Measurements from ENCODE around the gene TTC3.

The TTC3 gene

GRCh38 chr21:37245151-37245550, 172.1 kb downstream of the TTC3 start:
- TF ChIP-seq CTCF (IDR thresholded peaks at IDR 0.05; ENCODE audit: insufficient read depth, low read depth, low read length, missing control alignments) = no peak
- no peak for DNase-seq (ENCODE audit: low read depth)
- H3K4me3 ChIP-seq (ENCODE audit: low read depth, low read length) = no peak overlapping the region

DNA sequence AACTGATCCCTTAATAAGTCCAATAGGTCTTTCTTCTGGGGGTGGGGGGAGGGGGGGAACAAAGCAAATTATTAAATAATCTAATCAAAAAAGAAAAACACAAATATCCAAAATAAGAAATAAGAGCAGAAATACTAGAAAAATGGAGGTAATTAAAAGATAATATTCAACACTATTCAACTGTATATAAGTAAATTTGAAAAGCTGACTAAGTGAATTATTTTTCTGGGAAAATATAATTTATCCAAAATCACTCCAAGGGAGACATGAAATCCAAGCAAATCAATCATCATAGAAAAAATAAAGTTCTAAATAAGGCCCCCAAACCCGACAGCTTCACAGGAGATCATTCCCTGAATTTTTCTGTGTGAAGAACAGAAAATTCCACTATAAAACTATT, 175.2 kb downstream of the TTC3 start:
- DNase-seq (ENCODE audit: low read depth) = no peak
- no peak overlapping the region for H3K4me3 ChIP-seq (ENCODE audit: low read depth, low read length)
- TF ChIP-seq CTCF (IDR thresholded peaks at IDR 0.05; ENCODE audit: insufficient read depth, low read depth, low read length, missing control alignments) = no peak

DNA sequence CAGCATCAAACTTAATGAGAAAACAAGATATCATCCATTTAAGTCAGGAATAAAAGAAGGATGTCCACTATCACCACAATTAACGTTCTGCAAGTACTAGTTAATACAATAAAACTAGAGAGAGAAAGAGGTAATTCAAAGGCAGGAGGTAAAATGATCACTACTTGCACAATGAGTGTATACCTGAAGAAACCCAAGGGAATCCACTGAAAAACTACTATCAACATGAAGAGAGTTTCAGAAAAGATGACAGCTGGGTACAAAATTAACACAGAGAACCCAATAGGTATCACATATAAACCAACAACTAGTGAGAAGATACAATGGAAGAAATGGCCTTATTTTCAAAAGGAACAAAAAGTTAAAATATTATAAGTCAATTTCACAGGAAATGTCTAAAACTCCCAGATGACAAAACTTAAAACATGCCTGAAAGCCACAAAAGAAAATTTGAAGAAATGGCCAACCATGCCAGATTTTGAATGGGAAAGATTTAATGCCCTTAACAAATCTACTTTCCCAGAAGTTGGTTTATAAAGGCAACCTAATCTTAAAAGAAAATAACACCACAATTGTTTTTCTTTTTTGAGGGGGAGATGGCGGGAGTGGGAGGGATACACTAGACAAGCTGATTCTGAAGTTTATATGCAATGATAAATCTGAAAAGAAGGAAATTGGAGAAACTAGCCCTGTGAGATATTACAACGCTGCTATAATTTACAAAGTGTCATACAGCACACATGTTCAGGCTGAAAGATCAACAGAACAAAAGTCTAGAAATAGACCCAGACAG, 176.3 kb downstream of the TTC3 start:
- no peak for TF ChIP-seq CTCF (IDR thresholded peaks at IDR 0.05; ENCODE audit: insufficient read depth, low read depth, low read length, missing control alignments)
- DNase-seq (ENCODE audit: low read depth) = peak; percentile 31
- H3K4me3 ChIP-seq (ENCODE audit: low read depth, low read length) = no peak overlapping the region

DNA sequence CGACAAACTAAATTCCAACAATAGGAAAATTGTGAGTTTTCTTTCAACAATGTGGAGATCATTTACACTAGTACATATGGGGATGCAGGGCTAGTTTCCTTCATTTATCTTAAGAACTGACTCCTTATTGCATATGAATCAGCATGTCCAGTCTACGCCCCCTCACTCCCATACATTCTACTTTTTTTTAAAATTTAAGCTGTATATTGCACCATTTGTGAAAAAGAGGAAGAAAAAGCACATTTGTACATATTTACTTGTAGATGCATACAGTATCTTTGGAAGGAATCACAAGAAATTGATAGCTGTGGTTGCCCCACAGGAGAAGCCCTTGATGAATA, 178.2 kb downstream of the TTC3 start:
- H3K4me3 ChIP-seq (ENCODE audit: low read depth, low read length) = no peak overlapping the region
- no peak for DNase-seq (ENCODE audit: low read depth)
- TF ChIP-seq CTCF (IDR thresholded peaks at IDR 0.05; ENCODE audit: insufficient read depth, low read depth, low read length, missing control alignments) = no peak

Data from GM12865 (cell line).